Measurements from ENCODE around the gene QTRT2. TPM values are rescaled to one million over a fixed set of nuclear protein-coding genes. Genes with fewer than 3 reads are reported as not detected.

The QTRT2 gene
- total and polyA plus RNA-seq, 2 experiments from 2014 or later: 32.3 to 66.5 TPM

DNA sequence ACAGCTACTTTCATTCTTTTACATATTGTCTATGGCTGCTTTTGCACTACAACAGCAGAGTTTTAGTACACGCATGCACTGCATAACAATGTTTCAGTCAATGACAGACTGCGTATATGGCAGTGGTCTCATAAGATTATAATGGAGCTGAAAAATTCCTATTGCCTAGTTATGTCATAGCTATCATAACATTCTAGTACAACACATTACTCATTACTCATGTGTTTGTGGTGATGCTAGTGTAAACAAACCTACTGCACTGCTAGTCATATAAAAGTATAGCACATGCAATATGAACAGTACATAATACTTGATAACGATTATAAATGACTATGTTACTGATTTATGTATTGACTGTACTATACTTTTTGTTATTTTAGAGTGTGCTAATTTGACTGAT is 47.9 kb downstream of the QTRT2 start:
- H3K4me1 Mint-ChIP-seq: peaks cover 21% of the 10 kb centered on the region
- H3K4me2 ChIP-seq: no peak overlapping the region
- H3K27me3 Mint-ChIP-seq (ENCODE audit: insufficient read depth, low read depth, poor library complexity): no peaks in the 10 kb centered on the region
- H3K4me3 Mint-ChIP-seq: no peak overlapping the region
- no peak overlapping the region for H3K4me3 ChIP-seq
- H3K4me1 ChIP-seq (ENCODE audit: insufficient read depth): peaks cover 17% of the 10 kb centered on the region
- H3K36me3 Mint-ChIP-seq (ENCODE audit: low read depth): no peaks in the 10 kb centered on the region
- no peak overlapping the region for H2AFZ ChIP-seq
- no peaks in the 10 kb centered on the region for H3K79me2 ChIP-seq (replicated peaks; ENCODE audit: insufficient read depth)
- H3K36me3 ChIP-seq (ENCODE audit: insufficient read depth): no peaks in the 10 kb centered on the region
- no peaks in the 10 kb centered on the region for H3K27me3 ChIP-seq (ENCODE audit: insufficient read depth)
- no peak overlapping the region for H3K27ac ChIP-seq (ENCODE audit: low read depth)
- DNase-seq (ENCODE audit: low spot score): no peak
- H3F3A ChIP-seq (replicated peaks; ENCODE audit: low read depth): no peaks in the 10 kb centered on the region
- no peaks in the 10 kb centered on the region for H3K9me3 Mint-ChIP-seq
- TF ChIP-seq, protein P1, sequence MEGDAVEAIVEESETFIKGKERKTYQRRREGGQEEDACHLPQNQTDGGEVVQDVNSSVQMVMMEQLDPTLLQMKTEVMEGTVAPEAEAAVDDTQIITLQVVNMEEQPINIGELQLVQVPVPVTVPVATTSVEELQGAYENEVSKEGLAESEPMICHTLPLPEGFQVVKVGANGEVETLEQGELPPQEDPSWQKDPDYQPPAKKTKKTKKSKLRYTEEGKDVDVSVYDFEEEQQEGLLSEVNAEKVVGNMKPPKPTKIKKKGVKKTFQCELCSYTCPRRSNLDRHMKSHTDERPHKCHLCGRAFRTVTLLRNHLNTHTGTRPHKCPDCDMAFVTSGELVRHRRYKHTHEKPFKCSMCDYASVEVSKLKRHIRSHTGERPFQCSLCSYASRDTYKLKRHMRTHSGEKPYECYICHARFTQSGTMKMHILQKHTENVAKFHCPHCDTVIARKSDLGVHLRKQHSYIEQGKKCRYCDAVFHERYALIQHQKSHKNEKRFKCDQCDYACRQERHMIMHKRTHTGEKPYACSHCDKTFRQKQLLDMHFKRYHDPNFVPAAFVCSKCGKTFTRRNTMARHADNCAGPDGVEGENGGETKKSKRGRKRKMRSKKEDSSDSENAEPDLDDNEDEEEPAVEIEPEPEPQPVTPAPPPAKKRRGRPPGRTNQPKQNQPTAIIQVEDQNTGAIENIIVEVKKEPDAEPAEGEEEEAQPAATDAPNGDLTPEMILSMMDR (conservative IDR thresholded peaks at IDR 0.05; ENCODE audit: low read depth in 2 of 2): no peak
- TF ChIP-seq POLR2AphosphoS5 (IDR thresholded peaks at IDR 0.05; ENCODE audit: low read depth) (no peak), JUNB (IDR thresholded peaks at IDR 0.05; ENCODE audit: unreplicated experiment) (no peak), ZNF114 (CRISPR knock-in tag; IDR thresholded peaks at IDR 0.05) (no peak), STAT1 (IDR thresholded peaks at IDR 0.05; ENCODE audit: unreplicated experiment) (no peak), CREB1 (CRISPR knock-in tag; IDR thresholded peaks at IDR 0.05; ENCODE audit: low read depth) (no peak), ZNF331 (CRISPR knock-in tag; IDR thresholded peaks at IDR 0.05; ENCODE audit: low read depth) (no peak), ETS1 (IDR thresholded peaks at IDR 0.05) (no peak), REST (IDR thresholded peaks at IDR 0.05; ENCODE audit: unreplicated experiment) (no peak), EZH2 (IDR thresholded peaks at IDR 0.05; ENCODE audit: low read depth, unreplicated experiment) (no peak), EZH2phosphoT487 (IDR thresholded peaks at IDR 0.05; ENCODE audit: unreplicated experiment) (no peak), NANOG (IDR thresholded peaks at IDR 0.05; ENCODE audit: borderline replicate concordance) (no peak)
- TF ChIP-seq, protein P2, sequence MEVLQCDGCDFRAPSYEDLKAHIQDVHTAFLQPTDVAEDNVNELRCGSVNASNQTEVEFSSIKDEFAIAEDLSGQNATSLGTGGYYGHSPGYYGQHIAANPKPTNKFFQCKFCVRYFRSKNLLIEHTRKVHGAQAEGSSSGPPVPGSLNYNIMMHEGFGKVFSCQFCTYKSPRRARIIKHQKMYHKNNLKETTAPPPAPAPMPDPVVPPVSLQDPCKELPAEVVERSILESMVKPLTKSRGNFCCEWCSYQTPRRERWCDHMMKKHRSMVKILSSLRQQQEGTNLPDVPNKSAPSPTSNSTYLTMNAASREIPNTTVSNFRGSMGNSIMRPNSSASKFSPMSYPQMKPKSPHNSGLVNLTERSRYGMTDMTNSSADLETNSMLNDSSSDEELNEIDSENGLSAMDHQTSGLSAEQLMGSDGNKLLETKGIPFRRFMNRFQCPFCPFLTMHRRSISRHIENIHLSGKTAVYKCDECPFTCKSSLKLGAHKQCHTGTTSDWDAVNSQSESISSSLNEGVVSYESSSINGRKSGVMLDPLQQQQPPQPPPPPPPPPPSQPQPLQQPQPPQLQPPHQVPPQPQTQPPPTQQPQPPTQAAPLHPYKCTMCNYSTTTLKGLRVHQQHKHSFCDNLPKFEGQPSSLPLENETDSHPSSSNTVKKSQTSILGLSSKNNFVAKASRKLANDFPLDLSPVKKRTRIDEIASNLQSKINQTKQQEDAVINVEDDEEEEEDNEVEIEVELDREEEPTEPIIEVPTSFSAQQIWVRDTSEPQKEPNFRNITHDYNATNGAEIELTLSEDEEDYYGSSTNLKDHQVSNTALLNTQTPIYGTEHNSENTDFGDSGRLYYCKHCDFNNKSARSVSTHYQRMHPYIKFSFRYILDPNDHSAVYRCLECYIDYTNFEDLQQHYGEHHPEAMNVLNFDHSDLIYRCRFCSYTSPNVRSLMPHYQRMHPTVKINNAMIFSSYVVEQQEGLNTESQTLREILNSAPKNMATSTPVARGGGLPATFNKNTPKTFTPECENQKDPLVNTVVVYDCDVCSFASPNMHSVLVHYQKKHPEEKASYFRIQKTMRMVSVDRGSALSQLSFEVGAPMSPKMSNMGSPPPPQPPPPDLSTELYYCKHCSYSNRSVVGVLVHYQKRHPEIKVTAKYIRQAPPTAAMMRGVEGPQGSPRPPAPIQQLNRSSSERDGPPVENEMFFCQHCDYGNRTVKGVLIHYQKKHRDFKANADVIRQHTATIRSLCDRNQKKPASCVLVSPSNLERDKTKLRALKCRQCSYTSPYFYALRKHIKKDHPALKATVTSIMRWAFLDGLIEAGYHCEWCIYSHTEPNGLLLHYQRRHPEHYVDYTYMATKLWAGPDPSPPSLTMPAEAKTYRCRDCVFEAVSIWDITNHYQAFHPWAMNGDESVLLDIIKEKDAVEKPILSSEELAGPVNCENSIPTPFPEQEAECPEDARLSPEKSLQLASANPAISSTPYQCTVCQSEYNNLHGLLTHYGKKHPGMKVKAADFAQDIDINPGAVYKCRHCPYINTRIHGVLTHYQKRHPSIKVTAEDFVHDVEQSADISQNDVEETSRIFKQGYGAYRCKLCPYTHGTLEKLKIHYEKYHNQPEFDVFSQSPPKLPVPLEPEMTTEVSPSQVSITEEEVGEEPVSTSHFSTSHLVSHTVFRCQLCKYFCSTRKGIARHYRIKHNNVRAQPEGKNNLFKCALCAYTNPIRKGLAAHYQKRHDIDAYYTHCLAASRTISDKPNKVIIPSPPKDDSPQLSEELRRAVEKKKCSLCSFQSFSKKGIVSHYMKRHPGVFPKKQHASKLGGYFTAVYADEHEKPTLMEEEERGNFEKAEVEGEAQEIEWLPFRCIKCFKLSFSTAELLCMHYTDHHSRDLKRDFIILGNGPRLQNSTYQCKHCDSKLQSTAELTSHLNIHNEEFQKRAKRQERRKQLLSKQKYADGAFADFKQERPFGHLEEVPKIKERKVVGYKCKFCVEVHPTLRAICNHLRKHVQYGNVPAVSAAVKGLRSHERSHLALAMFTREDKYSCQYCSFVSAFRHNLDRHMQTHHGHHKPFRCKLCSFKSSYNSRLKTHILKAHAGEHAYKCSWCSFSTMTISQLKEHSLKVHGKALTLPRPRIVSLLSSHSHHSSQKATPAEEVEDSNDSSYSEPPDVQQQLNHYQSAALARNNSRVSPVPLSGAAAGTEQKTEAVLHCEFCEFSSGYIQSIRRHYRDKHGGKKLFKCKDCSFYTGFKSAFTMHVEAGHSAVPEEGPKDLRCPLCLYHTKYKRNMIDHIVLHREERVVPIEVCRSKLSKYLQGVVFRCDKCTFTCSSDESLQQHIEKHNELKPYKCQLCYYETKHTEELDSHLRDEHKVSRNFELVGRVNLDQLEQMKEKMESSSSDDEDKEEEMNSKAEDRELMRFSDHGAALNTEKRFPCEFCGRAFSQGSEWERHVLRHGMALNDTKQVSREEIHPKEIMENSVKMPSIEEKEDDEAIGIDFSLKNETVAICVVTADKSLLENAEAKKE (CRISPR knock-in tag; IDR thresholded peaks at IDR 0.05): no peak
- no peak for ATAC-seq
- no peak overlapping the region for H3K27ac Mint-ChIP-seq
- no peaks in the 10 kb centered on the region for H3K9me2 ChIP-seq (ENCODE audit: insufficient read depth)
- no peaks in the 10 kb centered on the region for H4K20me1 ChIP-seq (replicated peaks; ENCODE audit: insufficient read depth)

All from GM23338 (cell line).